PC-9 (cell line): ENCODE results near the gene SLC39A8. TPM values are rescaled to one million over a fixed set of nuclear protein-coding genes. Genes with fewer than 3 reads are reported as not detected.

Experiments used
- BruUV-seq: library from RNA; stranded (reverse); fragments of 400-500 nt; replicated peaks from 2 replicates; lab custom pipeline; 2021; lab: Mats Ljungman, UMichigan
- CTCF ChIA-PET: fragments of 300-600 bp; sonication (Branson Sonifier 250); formaldehyde crosslinking; loops from one replicate; lab custom pipeline; 2022; ENCODE audit warnings: antibody characterized with exemption; lab: Charles Lee
- POLR2A ChIA-PET: fragments of 300-600 bp; sonication (Branson Sonifier 250); formaldehyde crosslinking; loops from one replicate; lab custom pipeline; 2022; ENCODE audit warnings: antibody characterized with exemption; ENCODE audit not compliant: unreplicated experiment; lab: Charles Lee
- DNase-seq, 2 experiments: peaks; one replicate each; pipeline versions ENCODE4 v3.0.0 to v3.0.0-alpha.2; 2015 to 2022; ENCODE audit warnings: mixed read lengths in 1 of 2
- H2AFZ ChIP-seq: fragments of 200-600 bp; sonication (generic); 2 replicates; pipeline ENCODE4 v1.8.1; 2017; ENCODE audit warnings: antibody characterized with exemption
- H3F3A ChIP-seq: fragments of 200-600 bp; sonication (generic); 2 replicates; pipeline ENCODE4 v1.8.1; 2017; ENCODE audit warnings: antibody characterized with exemption, mild to moderate bottlenecking, low read depth; ENCODE audit not compliant: insufficient read depth
- H3K27ac ChIP-seq: fragments of 200-600 bp; sonication (generic); 2 replicates; pipeline ENCODE4 v1.6.1; 2016; ENCODE audit warnings: mixed run types
- H3K27me3 ChIP-seq: fragments of 200-600 bp; sonication (generic); 2 replicates; pipeline ENCODE4 v1.6.1; 2016; ENCODE audit warnings: low read depth, mixed run types; ENCODE audit not compliant: insufficient read depth
- H3K36me3 ChIP-seq: fragments of 200-600 bp; sonication (generic); 2 replicates; pipeline ENCODE4 v1.6.1; 2016; ENCODE audit warnings: low read depth, mixed run types
- H3K4me1 ChIP-seq: fragments of 200-600 bp; sonication (generic); replicated peaks from 2 replicates; pipeline ENCODE4 v1.6.1; 2016; ENCODE audit warnings: mixed run types; ENCODE audit not compliant: insufficient read depth
- H3K4me2 ChIP-seq: fragments of 200-600 bp; sonication (generic); 2 replicates; pipeline ENCODE4 v1.6.1; 2017; ENCODE audit warnings: mixed run types
- H3K4me3 ChIP-seq: fragments of 200-600 bp; sonication (generic); 2 replicates; pipeline ENCODE4 v1.6.1; 2016; ENCODE audit warnings: mixed run types
- H3K79me2 ChIP-seq: fragments of 200-600 bp; sonication (generic); 2 replicates; pipeline ENCODE4 v1.6.1; 2017; ENCODE audit warnings: low read depth, mixed run types
- H3K9me2 ChIP-seq: fragments of 200-600 bp; sonication (generic); 2 replicates; pipeline ENCODE4 v1.8.1; 2017; ENCODE audit warnings: mild to moderate bottlenecking; ENCODE audit not compliant: insufficient read depth
- H3K9me3 ChIP-seq: fragments of 200-600 bp; sonication (generic); 2 replicates; pipeline ENCODE4 v1.8.1; 2016; ENCODE audit warnings: low read depth; ENCODE audit not compliant: insufficient read depth
- H4K20me1 ChIP-seq: fragments of 200-600 bp; sonication (generic); 2 replicates; pipeline ENCODE4 v1.8.1; 2017; ENCODE audit not compliant: insufficient read depth
- EZH2 ChIP-seq: fragments of 200-600 bp; sonication (generic); IDR thresholded peaks from 2 replicates; pipeline ENCODE4 v1.8.0; 2017; ENCODE audit warnings: antibody characterized with exemption, low read depth
- intact Hi-C: fragments of 100-400 bp; cut with micrococcal nuclease; formaldehyde crosslinking; loops from one replicate; pipeline ENCODE4 v1.10.0; 2022; ENCODE audit not compliant: unreplicated experiment
- total RNA-seq: library from RNA; stranded (reverse); gene quantifications from 2 replicates; pipeline ENCODE4 v1.2.3, GENCODE V29; 2021
- TF ChIP-seq, protein P1 (sequence below): fragments of 200-600 bp; sonication (generic); conservative IDR thresholded peaks from 2 replicates; pipeline ENCODE4 v1.6.1; 2017; ENCODE audit warnings: mixed run types, antibody characterized with exemption, mild to moderate bottlenecking, moderate library complexity

Gene SLC39A8
- total RNA-seq, 1 experiment from 2014 or later, result 14.5 TPM

DNA sequence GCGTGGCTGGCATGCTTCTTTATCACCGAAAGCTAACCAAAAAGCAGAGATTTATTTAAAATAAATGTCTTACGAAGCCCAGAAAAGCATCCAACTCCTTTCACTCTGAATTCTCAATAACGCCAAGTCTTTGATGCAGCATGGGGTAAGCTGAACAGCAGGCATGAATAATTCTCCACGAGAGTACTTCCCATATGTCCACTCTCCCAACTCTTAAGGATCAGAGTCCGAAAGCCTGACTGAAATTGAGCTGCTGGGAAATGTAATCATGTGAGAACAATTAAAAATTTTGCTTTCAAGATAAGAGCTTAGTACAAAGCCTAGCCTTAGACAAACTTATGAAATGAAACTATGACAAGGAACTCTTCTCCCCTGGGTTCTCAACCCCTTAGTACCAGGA is 7.5 kb upstream of the SLC39A8 start:
- Histone ChIP-seq H3F3A (no peaks in the 10 kb centered on the region), H3K4me1 (no peaks in the 10 kb centered on the region), H3K27me3 (no peaks in the 10 kb centered on the region), H3K27ac (no peak overlapping the region), H3K4me3 (no peak overlapping the region), H3K79me2 (no peaks in the 10 kb centered on the region), H3K9me2 (no peaks in the 10 kb centered on the region), H2AFZ (no peak overlapping the region), H3K9me3 (no peaks in the 10 kb centered on the region), H3K4me2 (no peak overlapping the region), H4K20me1 (no peaks in the 10 kb centered on the region), H3K36me3 (no peaks in the 10 kb centered on the region)
- ChIA-PET POLR2A (no interaction called here), CTCF (no interaction called here)
- no TSS peak for BruUV-seq
- TF ChIP-seq, protein P1, sequence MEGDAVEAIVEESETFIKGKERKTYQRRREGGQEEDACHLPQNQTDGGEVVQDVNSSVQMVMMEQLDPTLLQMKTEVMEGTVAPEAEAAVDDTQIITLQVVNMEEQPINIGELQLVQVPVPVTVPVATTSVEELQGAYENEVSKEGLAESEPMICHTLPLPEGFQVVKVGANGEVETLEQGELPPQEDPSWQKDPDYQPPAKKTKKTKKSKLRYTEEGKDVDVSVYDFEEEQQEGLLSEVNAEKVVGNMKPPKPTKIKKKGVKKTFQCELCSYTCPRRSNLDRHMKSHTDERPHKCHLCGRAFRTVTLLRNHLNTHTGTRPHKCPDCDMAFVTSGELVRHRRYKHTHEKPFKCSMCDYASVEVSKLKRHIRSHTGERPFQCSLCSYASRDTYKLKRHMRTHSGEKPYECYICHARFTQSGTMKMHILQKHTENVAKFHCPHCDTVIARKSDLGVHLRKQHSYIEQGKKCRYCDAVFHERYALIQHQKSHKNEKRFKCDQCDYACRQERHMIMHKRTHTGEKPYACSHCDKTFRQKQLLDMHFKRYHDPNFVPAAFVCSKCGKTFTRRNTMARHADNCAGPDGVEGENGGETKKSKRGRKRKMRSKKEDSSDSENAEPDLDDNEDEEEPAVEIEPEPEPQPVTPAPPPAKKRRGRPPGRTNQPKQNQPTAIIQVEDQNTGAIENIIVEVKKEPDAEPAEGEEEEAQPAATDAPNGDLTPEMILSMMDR, result no peak
- no peak for TF ChIP-seq EZH2
- intact Hi-C loops, result no loop called here
- no peak for DNase-seq

DNA sequence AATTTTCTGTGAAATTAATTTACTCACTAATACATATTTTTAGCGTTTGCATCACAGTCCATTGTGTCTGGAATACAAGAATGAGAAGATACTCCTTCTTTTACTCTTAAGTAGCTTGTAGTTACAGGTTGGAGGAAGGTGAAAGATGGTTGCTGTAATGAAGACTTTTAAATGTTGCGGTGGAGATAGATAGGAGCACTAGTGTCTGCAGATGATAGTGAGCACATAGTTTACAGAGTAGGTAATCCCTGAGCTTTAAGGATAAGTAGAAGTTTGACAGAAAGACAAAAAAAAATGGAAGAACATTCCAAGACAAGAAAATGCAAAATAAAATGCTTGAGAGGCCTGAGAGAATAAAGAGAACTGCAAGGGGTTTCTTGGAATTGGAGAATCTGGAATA is 5.4 kb upstream of the SLC39A8 start:
- H3K4me1 ChIP-seq, result no peaks in the 10 kb centered on the region
- no peaks in the 10 kb centered on the region for H3K36me3 ChIP-seq
- no peaks in the 10 kb centered on the region for H3K9me2 ChIP-seq
- POLR2A ChIA-PET, result no interaction called here
- H3K4me2 ChIP-seq, result no peak overlapping the region
- H4K20me1 ChIP-seq, result no peaks in the 10 kb centered on the region
- DNase-seq, result no peak
- H3K79me2 ChIP-seq, result no peaks in the 10 kb centered on the region
- BruUV-seq, result no TSS peak
- no peaks in the 10 kb centered on the region for H3F3A ChIP-seq
- TF ChIP-seq, protein P1, result no peak
- TF ChIP-seq EZH2, result no peak
- H3K27ac ChIP-seq, result no peak overlapping the region
- CTCF ChIA-PET, result no interaction called here
- no peaks in the 10 kb centered on the region for H3K9me3 ChIP-seq
- no peak overlapping the region for H2AFZ ChIP-seq
- intact Hi-C loops, result no loop called here
- H3K4me3 ChIP-seq, result no peak overlapping the region
- H3K27me3 ChIP-seq, result no peaks in the 10 kb centered on the region

DNA sequence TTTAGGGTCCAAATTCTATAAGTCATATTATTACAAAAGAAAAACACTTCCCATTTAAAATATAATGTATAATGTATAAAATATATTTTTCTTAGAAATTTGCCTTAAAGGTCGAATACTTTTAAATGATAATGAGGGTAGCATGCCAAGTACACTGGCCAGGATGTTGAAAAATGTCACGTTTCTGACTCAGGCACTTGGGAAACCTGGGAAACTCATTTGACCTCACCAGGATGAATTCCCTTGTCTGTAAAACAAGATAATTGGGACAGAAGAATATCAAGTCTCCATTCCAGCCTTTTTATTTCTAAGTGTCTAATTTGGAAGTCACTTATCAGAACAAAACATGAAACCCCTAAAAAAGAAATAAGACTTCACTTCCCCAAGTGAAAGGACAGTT is 3.4 kb upstream of the SLC39A8 start:
- Histone ChIP-seq H2AFZ (no peak overlapping the region), H3K27me3 (no peaks in the 10 kb centered on the region), H3F3A (no peaks in the 10 kb centered on the region), H3K36me3 (no peaks in the 10 kb centered on the region), H3K27ac (no peak overlapping the region), H3K4me1 (peaks cover 1% of the 10 kb centered on the region; the same call in 1 of the 2 replicates), H3K79me2 (no peaks in the 10 kb centered on the region), H3K4me3 (no peak overlapping the region), H3K9me2 (no peaks in the 10 kb centered on the region), H3K4me2 (no peak overlapping the region), H3K9me3 (no peaks in the 10 kb centered on the region), H4K20me1 (no peaks in the 10 kb centered on the region)
- intact Hi-C loops, result loop anchor here (10.0 kb wide), 2 partner anchors 666 to 746 kb away; partner anchors contain the start of genes BDH2 and SLC9B1
- no TSS peak for BruUV-seq
- POLR2A ChIA-PET, result no interaction called here
- DNase-seq, result no peak
- CTCF ChIA-PET, result no interaction called here
- no peak for TF ChIP-seq EZH2
- TF ChIP-seq, protein P1, result no peak
